GM18508 (cell line): ENCODE data around the gene CEMIP2.

ENCODE experiments used
- ATAC-seq: cut with Tn5 transposase; IDR thresholded peaks from one replicate; pipeline ENCODE4 v1.9.1; 2021; ENCODE audit warnings: moderate number of reproducible peaks; ENCODE audit not compliant: insufficient read depth, unreplicated experiment

The CEMIP2 gene

DNA sequence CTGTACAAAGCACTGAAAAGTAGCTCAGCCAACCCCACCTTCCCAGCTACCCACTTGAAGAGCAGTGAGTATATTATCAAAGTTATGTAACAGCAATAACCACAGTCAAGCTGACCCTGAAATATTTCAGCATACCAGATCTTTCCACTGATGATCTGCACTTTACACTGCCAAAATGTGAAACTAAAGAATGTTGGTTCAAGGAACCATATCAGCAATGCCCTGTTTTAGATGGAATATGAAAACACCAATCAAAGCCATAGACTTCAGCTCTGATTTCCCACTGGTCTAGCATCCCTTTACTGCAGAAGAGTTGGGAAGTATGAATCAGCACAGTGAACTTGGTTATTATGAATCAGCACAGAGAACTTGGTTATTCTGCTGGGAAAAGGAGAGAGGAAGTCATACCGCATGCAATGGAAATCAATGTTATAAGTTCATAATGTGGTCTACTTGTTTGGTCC is 20.0 kb downstream of the CEMIP2 start:
- ATAC-seq = no peak

DNA sequence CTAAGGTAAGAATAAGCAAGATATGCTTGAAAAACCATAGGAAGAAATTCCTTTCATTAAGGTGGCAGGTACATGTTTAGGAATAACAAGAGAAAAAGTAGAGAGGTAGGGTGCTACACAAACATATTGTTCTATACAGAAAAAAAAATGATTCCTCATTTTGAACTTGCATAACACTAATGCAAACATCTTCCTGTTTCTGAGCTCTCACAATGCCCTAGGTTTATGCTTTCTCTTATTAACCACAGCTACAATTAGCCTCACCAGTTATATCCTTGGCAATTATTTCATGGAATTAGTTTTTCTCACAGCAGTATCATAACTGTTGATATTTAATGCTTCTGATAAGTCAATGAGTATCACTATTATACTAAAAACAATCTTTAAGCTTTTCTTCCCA is 20.7 kb downstream of the CEMIP2 start:
- no peak for ATAC-seq

DNA sequence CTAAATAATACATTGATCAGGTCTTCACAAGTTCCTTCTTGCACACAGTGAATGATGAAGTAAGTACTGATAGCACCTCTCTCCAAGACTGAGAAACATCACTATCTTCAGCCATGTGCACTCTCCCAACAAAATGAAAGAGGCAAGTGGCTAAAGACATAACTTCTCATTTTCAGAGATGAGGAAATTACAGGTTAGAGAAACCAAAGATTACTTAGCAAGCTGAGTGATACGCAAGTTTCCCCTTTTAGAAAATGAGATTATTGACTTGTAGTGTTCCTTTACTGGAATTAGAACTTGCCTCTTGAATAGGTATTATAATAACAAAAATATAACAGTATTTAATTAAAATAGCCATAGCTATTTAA is 21.6 kb downstream of the CEMIP2 start:
- ATAC-seq = no peak

DNA sequence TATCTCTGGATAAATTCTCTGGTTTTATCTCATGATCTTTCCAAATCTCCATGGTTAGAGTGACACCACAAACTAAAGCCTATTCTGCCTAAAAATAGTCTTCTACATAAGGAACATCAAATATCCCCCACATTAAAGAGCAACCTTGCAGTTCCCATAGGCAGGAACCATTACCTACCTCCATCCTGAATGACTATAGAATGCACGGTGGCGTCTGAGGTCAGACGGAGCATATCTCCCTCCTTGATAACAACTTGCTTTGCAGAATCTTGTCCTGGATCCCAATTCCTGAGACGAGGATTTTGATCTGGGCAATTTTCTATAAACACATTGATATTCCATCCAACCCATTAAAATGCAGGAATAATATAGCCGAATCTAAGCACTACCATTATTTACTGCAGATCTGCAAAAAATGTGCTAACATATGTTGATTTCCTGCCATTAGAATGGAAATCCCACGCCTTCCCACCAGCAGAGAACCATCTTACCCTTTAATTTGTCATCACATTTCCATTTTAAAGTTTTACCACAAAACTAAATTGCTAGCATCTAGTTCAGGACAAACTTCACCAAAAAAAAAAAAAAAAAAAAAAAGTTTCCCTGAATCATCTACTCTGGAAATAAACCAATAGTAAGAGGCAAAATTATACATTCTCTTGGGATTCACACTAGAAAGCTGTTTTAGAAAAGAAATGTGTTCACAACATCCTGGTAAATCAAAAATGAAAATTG is 22.1 kb downstream of the CEMIP2 start:
- ATAC-seq = no peak

DNA sequence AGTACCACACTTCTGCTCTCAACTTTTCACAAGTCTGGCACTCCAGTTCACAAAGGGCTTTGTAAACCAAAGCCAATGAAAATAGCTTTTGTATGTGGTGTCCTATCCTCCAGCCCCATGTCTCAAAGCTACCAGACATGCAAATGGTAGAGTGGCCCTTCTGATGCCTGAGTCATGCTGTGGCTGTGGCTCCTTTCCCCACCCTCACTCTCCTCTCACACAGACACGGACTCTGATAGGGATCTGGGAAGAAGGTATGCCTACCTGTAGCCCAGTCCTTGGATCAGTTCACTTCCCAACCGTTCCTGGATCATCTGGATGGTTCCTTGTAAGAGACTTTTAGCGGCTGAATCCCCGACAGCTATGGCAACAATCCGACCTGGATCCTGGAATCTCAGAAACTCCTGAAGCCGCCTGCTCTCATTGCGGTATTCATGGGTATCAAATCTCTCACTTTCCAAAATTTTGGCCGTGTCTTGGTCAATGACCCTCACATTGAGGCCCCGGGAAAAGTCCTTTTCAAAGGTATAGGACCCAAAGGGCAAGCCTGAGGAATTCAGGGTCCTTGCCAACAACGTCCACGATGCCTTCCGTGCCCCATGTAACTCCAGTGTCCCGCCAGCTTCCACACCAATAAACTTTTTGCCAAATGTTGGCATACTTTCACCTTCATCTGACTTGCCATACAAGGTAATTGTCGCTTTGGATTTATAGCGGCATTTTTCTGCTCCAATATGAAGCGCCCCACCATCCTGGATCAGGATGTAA is 23.4 kb downstream of the CEMIP2 start:
- no peak for ATAC-seq

DNA sequence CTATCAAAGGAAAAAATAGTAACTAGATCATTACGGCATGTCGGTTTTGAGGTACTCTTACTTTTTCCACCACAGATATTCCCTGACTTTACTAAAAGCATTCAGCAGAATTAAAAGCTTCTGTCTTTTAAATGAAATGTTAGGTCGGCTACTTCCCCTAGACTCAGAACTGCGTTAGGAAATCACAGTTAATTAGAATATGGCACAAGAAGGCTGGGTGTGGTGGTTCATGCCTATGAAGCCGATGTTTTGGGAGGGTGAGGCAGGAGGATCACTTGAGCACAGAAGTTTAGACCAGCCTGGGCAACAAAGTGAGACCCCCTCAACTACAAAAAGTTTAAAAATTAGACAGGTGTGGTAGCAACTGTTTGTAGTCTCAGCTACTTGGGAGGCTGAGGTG is 24.4 kb downstream of the CEMIP2 start:
- ATAC-seq = no peak

DNA sequence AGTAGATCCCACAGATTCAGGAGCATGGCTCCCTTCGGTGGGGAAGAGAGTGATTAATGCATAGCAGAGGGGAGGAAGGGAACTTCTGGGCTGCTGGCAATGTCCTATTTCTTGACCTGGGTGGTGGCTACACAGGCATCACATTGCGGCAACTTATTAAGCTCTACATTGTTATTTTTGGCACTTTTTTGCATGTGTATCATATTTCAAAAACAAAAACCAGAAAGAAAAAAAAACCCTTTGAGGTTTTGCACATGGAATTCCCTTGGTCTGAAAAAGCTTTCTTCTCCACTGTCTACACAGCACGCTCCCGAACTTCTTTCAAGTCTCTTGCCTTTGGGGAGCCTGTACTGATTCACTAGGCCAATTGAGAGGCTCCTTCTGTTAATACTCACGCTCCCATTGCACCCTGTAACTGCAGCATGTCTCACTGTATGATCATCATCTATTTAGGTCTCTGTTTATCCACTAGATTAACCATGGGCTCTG is 25.1 kb downstream of the CEMIP2 start:
- ATAC-seq = no peak

DNA sequence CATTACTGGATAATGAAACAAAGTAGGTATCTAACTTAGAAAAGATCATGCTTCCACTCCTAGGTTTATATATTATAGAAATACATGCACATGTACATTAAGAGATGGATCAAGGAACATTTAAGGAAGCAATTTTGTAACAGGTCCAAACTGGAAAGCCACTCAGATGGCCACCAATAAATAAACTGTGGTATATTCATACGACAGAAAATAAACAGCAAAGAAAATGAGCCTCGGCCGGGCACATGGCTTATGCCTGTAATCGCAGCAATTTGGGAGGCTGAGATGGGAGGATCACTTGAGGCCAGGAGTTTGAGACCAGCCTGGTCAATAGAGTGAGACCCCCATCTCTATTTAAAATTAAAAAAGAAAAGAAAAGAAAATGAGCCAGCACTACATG is 25.6 kb downstream of the CEMIP2 start:
- no peak for ATAC-seq

DNA sequence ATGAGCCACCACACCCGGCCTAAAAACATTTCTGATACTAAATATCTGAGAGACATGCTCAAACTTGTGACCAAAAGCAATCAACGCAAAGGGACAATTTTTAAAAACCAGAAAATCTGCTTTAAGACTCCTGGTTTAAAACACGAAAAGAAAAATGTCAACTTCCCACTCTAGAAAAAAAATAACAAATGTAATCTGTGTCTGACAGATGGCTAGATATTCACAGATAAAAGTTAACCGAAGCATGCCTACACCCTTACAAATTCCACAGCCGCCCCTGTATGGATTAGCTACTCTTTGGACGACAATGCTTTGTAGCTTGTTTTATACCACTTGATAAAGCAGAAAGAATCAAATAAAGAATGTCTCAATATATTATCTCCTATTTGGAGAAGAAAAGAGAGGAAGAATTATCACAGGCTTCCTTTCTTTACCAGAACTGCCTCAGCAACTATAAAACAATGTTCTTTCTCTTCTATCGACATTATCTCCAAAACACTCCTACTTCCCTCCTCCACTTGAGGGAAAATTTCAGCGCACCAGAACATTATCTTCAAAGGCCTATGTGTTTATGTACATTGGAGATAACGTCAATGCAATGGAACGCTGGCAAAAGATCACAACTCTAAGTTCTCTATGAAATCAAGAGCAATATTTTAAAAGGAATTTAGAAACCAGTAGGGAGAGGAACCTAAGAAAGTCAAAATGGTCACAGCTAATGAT is 26.2 kb downstream of the CEMIP2 start:
- no peak for ATAC-seq

DNA sequence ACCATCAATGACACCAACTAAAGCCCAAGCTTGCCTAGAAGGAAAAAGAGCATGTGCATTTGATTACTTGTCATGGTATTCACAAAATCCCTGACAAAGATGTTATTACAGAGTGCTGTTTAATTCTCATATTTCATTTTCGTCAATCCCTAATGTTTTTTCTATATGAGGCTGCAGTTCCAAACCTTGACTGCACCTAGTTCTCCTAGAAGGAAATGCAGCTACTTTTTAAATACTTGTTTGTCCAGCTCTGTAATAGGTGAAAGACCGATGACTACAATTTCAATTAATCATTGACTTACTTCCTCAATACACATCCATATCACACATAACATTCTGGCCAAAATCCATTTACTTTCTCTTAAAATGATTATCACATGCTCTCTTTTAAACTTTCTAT is 28.1 kb downstream of the CEMIP2 start:
- no peak for ATAC-seq

DNA sequence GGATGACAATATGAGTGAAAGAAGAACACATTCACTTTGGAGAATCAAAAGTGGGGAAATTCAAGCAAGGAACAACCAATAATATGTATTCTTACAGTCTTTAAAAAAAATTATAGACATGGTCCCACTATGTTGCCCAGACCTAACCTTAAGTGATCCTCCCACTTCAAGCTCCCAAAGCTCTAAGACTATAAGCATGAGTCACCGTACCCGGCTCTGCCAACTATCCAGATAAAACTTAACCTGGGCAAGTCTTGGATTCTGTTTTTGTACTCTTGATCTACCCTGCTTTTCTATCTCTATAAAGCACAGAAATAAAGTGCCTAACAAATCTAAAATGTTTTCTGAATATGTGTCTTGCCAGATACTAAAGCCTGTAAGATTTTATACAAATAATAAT is 30.9 kb downstream of the CEMIP2 start:
- no peak for ATAC-seq

DNA sequence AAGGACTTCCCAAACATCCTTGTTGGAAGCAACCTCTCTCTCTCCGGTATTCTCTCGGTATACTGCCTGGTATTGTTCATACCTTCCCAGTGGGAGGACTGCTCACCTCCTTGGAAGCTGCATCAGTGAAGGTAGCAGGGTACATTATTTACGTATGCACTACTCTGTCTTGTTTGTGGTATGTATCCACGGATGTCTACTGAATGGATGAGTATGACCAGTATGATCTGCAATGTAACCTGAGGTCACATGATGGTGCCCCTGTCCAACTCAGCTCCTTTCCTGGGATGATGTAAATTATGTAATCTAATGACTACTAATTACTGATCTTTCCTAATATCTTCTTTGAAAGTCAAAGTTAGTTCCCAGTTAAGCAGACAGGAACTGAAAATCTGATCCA is 32.1 kb downstream of the CEMIP2 start:
- ATAC-seq = no peak

DNA sequence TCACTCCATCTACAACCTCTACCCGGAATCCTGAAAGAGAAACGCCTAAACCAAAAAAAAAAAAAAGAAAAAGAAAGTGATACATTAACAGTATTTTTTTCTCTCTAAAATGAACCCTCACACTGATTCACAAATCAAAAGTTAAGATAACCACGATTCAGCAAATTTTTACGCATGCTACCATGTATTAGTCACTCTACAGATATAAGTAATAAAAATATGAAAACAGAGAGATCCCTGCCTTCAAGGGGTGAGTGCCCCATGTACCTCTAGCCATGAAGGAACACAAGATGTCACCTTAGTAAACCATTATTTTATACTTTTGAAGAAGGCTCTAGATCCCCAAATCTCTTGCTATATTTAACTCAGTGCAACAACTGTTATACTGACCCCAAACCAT is 33.4 kb downstream of the CEMIP2 start:
- no peak for ATAC-seq

DNA sequence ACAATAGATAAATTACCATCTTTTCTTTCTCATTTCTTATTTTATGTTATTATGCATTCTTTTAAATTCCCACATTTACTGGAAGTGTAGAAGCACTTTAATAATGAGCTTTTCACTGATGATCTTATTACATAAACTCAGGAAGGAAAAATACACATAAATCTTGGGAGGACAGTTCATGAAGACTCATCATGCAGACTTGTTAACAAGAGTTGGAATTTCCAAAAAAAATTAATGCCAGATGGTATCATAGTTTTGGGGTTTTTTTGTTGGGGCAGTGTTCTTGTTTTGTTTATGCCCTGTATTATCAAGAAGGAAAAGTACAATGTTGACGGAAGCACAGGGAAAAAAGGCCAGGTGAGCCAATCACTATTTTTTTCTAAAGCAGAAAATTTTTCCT is 35.1 kb downstream of the CEMIP2 start:
- no peak for ATAC-seq

DNA sequence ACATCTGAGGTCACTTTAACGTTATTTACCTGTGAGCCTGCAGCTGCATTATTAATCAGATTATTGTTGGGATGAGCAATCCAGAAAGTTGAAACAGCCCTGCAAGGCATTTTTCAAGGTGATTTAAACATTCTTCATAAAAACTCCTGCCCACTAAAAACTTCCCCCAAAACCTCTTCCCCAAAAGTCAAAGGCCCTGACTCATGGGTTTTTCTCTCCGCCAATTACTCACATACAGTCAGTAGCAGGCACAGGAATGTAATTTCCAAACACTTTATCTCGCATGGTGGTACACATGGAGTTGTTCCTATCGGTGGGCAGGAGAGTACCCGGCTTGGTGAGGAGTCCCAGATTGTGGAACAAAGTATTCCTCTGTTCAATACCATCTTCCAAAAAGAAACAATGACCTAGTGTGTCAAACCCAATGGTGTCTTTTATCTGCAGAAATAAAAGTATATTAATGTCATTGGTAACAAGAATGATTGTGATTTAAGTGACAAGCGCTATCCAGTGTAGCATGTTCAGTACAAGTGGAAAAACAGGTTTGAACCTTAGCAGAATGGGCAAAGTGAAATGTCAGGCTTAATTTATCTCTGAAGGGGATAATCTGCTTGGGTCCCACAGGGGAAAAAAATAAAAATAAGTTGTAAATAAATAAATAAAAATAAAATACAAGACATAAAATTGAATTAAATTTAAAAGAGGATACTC is 38.3 kb downstream of the CEMIP2 start:
- no peak for ATAC-seq

DNA sequence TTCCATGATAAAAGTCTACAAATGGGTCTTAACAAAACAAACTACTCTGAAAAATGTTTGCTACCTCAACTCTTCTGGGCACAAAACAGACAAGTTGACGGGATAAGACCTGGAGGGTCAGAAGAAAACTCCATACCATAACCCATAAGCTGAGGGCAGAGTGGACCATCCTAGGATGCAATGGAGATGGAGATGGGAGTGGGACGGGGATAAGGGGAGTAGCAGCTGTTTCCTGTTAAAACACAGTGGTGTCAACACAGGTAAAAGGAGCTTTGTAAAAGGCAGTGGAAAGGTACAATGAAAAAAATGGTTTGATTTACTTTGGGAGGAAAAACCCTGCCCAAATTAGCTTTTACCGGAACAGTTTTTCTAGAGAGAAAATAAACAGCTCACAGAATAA is 41.6 kb downstream of the CEMIP2 start:
- ATAC-seq = no peak

DNA sequence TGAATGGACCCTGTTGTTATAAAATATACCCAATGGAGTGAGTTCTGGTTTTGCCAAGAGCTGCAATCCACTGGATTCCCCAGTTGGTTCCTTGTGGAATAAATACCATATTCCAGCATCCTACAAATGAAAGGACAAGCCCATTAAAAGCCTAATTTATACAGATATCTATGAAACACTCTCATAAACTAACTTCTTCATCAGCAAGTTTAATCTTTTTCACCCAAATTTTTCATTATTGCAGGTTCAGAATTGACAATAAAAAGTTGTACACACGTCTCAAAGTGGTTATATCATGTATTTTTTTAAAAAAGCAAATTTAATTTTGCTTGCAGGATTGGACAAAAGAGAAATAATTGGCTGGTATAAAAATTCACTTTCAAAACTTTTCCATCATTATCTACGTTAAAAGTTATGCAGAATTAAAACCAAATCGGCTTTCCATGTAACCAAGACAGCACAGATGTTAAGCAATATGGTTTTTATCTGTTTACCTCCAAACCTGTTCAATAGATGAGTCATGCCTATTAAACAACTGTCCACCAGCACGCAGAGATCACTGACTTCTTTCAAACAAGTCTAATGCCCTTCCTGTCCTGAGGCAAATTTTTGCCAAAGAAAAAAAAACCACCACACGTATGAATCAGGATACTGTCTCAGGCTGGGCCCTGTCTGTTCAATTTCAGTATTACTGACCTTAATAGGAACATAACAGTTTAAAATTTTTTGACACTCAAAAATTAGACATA is 42.5 kb downstream of the CEMIP2 start:
- no peak for ATAC-seq

DNA sequence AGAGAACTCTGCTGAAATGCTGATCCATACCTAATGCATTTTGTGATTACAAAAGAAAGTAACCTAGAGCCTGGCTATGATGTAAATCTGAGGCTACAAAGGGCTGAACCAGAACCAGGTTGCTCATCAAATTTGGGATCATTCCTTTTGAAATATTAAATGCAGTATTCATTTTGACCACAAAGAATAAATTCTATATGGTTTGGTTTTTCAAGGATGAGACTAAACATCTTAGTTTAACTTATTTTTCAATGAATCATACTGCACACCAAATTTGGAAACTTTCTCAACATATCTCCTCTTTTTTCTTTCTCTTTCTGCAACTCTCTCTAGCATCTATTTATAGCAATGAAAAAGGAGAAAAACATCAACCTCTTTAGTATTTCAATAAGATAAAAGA is 46.5 kb downstream of the CEMIP2 start:
- no peak for ATAC-seq

DNA sequence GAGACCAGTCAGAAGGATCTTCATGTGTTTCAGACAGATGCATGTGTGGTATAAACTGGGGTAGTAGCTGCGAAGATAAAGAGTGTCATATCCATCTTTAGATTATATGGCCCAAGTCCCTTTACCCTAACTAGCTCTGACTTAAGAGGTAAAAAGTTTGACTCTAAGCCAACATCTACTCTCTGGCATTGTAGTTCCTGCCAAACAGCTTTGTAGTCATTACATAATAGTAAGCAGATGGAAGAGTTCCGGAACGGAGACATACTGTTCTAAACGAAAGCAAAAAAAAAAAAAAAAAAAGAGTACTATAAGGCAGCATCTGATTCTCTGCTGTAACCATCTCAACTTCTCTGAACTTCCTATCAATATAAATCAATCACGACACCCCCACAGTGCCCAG is 48.8 kb downstream of the CEMIP2 start:
- no peak for ATAC-seq

DNA sequence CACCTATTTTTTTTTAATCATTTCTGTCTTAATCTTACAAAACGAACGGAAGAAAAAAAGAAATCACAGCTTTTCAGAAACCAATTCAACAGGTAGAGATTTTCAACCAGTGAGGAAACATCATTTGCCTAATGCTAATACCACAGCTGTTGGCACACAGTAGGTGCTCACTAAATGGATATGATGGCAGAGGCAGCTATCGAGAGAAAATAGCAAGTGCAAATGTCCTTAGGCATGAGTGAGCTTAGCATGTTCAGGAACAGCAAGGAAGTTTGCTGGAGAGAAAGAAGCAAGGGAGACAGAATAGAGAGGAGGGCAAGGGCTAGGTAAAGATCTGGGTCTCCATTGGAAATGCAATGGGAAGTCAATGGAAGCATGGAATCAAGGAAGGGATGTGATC is 49.2 kb downstream of the CEMIP2 start:
- ATAC-seq = no peak
